Skeletal muscle tissue (tissue), 4 donors: Measurements from ENCODE around the gene MMD. TPM values are rescaled to one million over a fixed set of nuclear protein-coding genes. Genes with fewer than 3 reads are reported as not detected.
"Not testable (repeated sequence)": the region's sequence is repeated elsewhere in the genome, so short reads cannot be mapped to it uniquely, and the experiment has no call there.

Source experiments
- H3K27ac ChIP-seq: one replicate; pipeline ENCODE4 v1.7.0; 2013; ENCODE audit warnings: mild to moderate bottlenecking, low read depth, low read length, inconsistent platforms
- H3K27me3 ChIP-seq, 3 donors: one replicate each; pipeline ENCODE4 v1.7.0; 2013; ENCODE audit warnings: low read length in 3 of 3; ENCODE audit not compliant: control insufficient read depth in 3 of 3, insufficient read depth in 3 of 3
- H3K36me3 ChIP-seq, 3 donors: one replicate each; pipeline ENCODE4 v1.7.0; 2013; ENCODE audit warnings: low read length in 3 of 3; ENCODE audit not compliant: control insufficient read depth in 3 of 3, insufficient read depth in 3 of 3
- H3K4me1 ChIP-seq, 3 donors: one replicate each; pipeline ENCODE4 v1.7.0; 2013; ENCODE audit warnings: low read length in 3 of 3, mild to moderate bottlenecking in 3 of 3; ENCODE audit not compliant: control insufficient read depth in 3 of 3, insufficient read depth in 3 of 3
- H3K4me3 ChIP-seq, 3 donors: one replicate each; pipeline ENCODE4 v1.7.0; 2013; ENCODE audit warnings: low read length in 3 of 3
- H3K9ac ChIP-seq, 3 donors: one replicate each; pipeline ENCODE4 v1.7.0; 2013; ENCODE audit warnings: low read length in 3 of 3, mild to moderate bottlenecking in 3 of 3, moderate library complexity in 2 of 3, low read depth in 1 of 3
- H3K9me3 ChIP-seq, 3 donors: one replicate each; pipeline ENCODE4 v1.7.0; 2013; ENCODE audit warnings: low read length in 3 of 3; ENCODE audit not compliant: control insufficient read depth in 3 of 3
- total RNA-seq: library from RNA; depleted of rRNA; stranded (reverse); fragments of >200 nt; gene quantifications from one replicate; pipeline ENCODE4 v1.2.3, GENCODE V29; 2014
- donor health status: Osteomylitis.

The MMD gene
- total RNA-seq, 1 donor from 2014 or later: 11.5 TPM

GRCh38 chr17:55434721-55435120 is 13.1 kb upstream of the MMD start:
- H3K4me1 ChIP-seq: peaks cover 0 to 2% (median 0%) of the 10 kb centered on the region in 3 donors
- H3K9ac ChIP-seq: no peak overlapping the region
- H3K27ac ChIP-seq: no peak overlapping the region
- no peaks in the 10 kb centered on the region for H3K27me3 ChIP-seq
- no peaks in the 10 kb centered on the region for H3K9me3 ChIP-seq
- no peak overlapping the region for H3K4me3 ChIP-seq
- H3K36me3 ChIP-seq: no peaks in the 10 kb centered on the region

GRCh38 chr17:55433629-55434422 is 12.2 kb upstream of the MMD start:
- Histone ChIP-seq H3K4me3 (no peak overlapping the region), H3K36me3 (no peaks in the 10 kb centered on the region), H3K4me1 (peaks cover 0 to 2% (median 0%) of the 10 kb centered on the region in 3 donors), H3K9me3 (no peaks in the 10 kb centered on the region), H3K9ac (no peak overlapping the region), H3K27me3 (no peaks in the 10 kb centered on the region), H3K27ac (no peak overlapping the region)

GRCh38 chr17:55433029-55433628 is 11.5 kb upstream of the MMD start:
- no peak overlapping the region for H3K9ac ChIP-seq
- H3K4me1 ChIP-seq: peaks cover 0 to 2% (median 0%) of the 10 kb centered on the region in 3 donors
- no peaks in the 10 kb centered on the region for H3K36me3 ChIP-seq
- H3K27ac ChIP-seq: no peak overlapping the region
- H3K27me3 ChIP-seq: no peaks in the 10 kb centered on the region
- H3K4me3 ChIP-seq: no peak overlapping the region
- H3K9me3 ChIP-seq: no peaks in the 10 kb centered on the region

- no peaks in the 10 kb centered on the region for H3K9me3 ChIP-seq
Observed at GRCh38 chr17:55432358-55433028, 10.9 kb upstream of the MMD start.

GRCh38 chr17:55431914-55432313 is 10.3 kb upstream of the MMD start:
- not testable (repeated sequence) for H3K27me3 ChIP-seq, H3K9ac ChIP-seq, H3K4me1 ChIP-seq, H3K27ac ChIP-seq, H3K9me3 ChIP-seq, H3K4me3 ChIP-seq, H3K36me3 ChIP-seq

More at GRCh38 chr17:55432358-55433028, 10.9 kb upstream of the MMD start:
- no peak overlapping the region for H3K9ac ChIP-seq
- peaks cover 0 to 2% (median 0%) of the 10 kb centered on the region in 3 donors for H3K4me1 ChIP-seq
- no peak overlapping the region for H3K4me3 ChIP-seq
- no peak overlapping the region for H3K27ac ChIP-seq
- H3K27me3 ChIP-seq: no peaks in the 10 kb centered on the region
- no peaks in the 10 kb centered on the region for H3K36me3 ChIP-seq

GRCh38 chr17:55430541-55431288 is 9.1 kb upstream of the MMD start:
- no peak overlapping the region for H3K9ac ChIP-seq
- no peak overlapping the region for H3K4me3 ChIP-seq
- no peaks in the 10 kb centered on the region for H3K9me3 ChIP-seq
- no peaks in the 10 kb centered on the region for H3K27me3 ChIP-seq
- H3K27ac ChIP-seq: no peak overlapping the region
- H3K4me1 ChIP-seq: peaks cover 0 to 2% (median 0%) of the 10 kb centered on the region in 3 donors
- H3K36me3 ChIP-seq: no peaks in the 10 kb centered on the region

- Histone ChIP-seq H3K36me3 (no peaks in the 10 kb centered on the region), H3K27me3 (peaks cover 0 to 6% (median 0%) of the 10 kb centered on the region in 3 donors), H3K27ac (no peak overlapping the region)
Observed at GRCh38 chr17:55427587-55427882, 5.9 kb upstream of the MMD start.

GRCh38 chr17:55426851-55427586 is 5.4 kb upstream of the MMD start:
- Histone ChIP-seq H3K27me3 (peaks cover 0 to 6% (median 0%) of the 10 kb centered on the region in 3 donors), H3K4me3 (no peak overlapping the region), H3K27ac (no peak overlapping the region), H3K9ac (no peak overlapping the region), H3K9me3 (no peaks in the 10 kb centered on the region), H3K4me1 (peaks cover 0 to 3% (median 0%) of the 10 kb centered on the region in 3 donors), H3K36me3 (no peaks in the 10 kb centered on the region)

More at GRCh38 chr17:55427587-55427882, 5.9 kb upstream of the MMD start:
- H3K9ac ChIP-seq: no peak overlapping the region
- H3K4me1 ChIP-seq: no peaks in the 10 kb centered on the region
- H3K4me3 ChIP-seq: no peak overlapping the region
- no peaks in the 10 kb centered on the region for H3K9me3 ChIP-seq

- H3K36me3 ChIP-seq: no peaks in the 10 kb centered on the region
Observed at GRCh38 chr17:55424893-55425540, 3.4 kb upstream of the MMD start.

More at GRCh38 chr17:55424893-55425540, 3.4 kb upstream of the MMD start:
- Histone ChIP-seq H3K9me3 (no peaks in the 10 kb centered on the region), H3K27me3 (peaks cover 0 to 6% (median 0%) of the 10 kb centered on the region in 3 donors), H3K4me1 (peaks cover 7 to 12% (median 12%) of the 10 kb centered on the region in 3 donors), H3K9ac (no peak overlapping the region), H3K27ac (no peak overlapping the region), H3K4me3 (no peak overlapping the region)
